GM19193 (cell line): ENCODE data around the gene MCU.

ENCODE experiments used
- POLR2A ChIP-seq: IDR thresholded peaks from 4 replicates; pipeline ENCODE4 v1.6.1; 2011; ENCODE audit not compliant: insufficient read depth, insufficient read length; ENCODE audit errors: extremely low read depth

Gene MCU

GRCh38 chr10:72702868-72703581 lies 11.1 kb downstream of the MCU start:
- no peak for TF ChIP-seq POLR2A

DNA sequence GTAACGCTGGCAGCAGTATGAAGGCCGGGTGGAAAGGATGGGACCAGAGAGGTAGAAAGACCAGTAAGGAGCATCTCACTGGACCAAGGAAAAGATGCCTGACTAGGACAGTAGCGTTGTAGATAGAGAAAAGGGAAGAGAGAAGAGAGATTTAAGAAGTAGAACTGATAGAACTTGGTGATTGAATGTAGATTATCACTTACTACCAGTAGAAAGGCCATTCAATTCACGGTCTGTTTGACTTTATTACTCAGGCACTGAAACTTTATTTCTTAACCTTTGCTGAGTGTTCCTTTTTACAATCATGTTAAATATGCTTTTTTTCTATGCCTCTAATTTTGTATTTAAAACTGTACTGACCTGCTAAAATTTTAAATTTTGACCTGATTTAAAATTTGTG lies 12.2 kb downstream of the MCU start:
- TF ChIP-seq POLR2A = no peak

- no peak for TF ChIP-seq POLR2A
Measured at GRCh38 chr10:72709041-72709440, 17.1 kb downstream of the MCU start.

GRCh38 chr10:72712136-72712535 lies 20.2 kb downstream of the MCU start:
- no peak for TF ChIP-seq POLR2A

DNA sequence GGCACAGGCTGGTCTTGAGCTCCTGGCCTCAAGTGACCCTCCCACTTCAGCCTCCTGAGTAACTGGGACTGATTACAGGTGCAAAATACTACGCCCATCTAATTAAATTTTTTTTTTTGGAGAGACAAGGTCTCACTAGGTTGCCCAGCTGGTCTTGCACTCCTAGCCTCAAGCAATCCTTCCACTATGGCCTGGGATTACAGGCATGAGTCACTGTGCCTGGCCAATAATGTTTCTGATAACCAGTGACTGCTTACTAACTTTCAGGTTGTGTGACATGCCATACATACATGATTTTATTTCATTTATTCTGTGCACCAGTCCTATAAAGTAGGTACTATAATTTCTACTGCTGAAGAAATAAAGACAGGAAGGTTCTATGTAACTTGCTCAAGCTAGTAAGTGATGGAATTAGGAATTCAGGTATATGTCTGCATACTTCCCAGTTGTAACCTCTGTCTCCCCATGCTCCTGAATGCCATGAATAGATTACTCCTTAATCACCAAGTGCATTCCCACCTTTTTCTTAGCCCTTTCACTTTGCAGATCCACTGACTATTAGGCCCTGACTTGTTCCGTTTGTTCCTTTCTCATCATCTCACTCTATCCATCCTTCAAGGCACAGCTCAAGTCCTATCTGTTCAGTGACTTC lies 28.1 kb downstream of the MCU start:
- no peak for TF ChIP-seq POLR2A

DNA sequence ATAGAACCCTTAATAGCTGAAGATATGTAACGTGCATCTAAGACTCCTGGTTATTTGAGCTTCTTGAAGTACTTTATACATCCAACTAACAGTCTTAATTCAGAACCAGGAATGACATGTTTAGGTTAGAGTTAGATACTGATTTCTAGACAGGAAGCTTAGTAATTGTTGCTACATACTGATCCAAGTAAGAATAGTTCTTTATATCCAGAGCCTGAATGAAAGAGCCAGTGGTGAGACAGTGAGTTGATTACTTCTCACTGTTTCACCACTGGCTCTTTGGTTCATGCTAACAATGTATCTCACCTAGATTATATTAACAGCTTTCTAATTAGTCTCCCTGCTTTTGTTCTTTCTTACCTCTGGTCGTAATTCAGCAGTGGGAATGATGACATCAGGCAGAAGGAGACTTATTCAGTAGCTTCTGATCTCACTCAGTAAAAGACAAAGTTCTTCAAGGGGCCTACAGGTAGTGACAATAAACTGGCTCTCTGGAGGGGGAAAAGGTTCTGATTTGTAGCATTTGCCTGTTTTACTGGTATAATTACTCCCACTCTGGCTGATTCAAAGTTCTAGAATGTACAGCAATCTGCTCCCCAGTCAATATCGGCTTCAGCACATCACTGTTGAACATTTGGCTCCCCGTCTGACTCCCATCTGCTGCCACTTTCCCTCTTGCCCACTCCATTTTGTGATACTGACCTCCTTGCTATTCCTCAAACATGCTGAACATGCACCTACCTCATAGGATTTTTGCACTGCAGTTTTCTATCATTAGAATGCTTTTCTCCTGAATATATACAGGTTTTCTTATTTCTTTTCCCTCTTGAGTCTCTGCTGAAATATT lies 29.1 kb downstream of the MCU start:
- TF ChIP-seq POLR2A = no peak

- TF ChIP-seq POLR2A = no peak
Measured at GRCh38 chr10:72727130-72727529, 35.2 kb downstream of the MCU start.

DNA sequence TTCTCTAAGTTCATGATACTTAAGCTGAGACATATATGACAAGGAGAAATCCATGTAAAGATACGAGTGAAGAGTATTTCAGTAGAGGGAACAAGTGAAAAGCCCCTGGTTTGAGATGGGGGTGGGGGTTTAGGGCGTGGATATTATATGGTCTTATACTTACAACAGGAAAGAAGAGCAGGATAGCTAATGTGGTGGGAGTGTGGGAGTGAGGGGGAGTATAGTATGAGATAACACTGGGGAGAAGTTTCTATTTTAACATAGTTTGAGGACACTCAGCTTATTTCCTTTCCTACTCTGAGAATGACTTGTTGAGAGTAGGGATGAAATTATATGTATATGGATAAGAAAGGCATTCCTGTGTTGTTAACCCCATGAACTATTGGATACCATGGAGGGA lies 36.5 kb downstream of the MCU start:
- no peak for TF ChIP-seq POLR2A

DNA sequence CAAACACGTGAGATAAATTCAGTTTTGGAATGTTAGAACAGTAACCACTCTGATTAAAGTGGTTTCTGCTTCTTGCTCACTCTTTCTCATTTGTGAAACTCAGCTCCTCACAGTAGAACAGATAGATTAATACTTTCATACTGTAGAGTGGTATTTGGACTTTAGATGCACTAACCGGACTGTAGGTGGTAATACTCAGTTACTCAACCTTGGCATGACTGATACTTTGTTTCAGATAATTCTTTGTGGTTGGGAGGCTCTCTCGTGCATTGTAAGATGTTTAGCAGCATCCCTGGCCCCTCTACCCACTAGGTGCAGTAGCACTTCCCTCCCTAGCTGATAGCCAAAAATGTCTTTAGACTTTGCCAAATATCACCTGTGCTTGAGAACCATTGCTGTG lies 37.6 kb downstream of the MCU start:
- TF ChIP-seq POLR2A = no peak

DNA sequence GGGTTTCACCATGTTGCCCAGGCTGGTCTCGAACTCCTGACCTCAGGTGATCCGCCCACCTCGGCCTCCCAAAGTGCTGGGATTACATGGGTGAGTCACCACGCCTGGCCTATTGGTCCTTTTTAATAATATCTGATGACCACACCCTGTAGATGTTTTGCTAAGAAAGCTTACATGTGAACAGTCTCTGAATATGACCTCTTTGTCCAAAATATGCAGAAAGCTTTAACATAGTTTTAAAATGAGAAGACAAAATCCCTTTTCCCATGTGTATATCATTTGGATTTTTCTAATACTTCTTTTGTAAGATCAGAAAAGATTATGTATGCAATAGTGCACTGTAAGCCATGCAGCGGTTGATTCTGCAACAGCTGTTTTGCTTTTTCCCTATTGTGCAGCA lies 38.5 kb downstream of the MCU start:
- TF ChIP-seq POLR2A = no peak

DNA sequence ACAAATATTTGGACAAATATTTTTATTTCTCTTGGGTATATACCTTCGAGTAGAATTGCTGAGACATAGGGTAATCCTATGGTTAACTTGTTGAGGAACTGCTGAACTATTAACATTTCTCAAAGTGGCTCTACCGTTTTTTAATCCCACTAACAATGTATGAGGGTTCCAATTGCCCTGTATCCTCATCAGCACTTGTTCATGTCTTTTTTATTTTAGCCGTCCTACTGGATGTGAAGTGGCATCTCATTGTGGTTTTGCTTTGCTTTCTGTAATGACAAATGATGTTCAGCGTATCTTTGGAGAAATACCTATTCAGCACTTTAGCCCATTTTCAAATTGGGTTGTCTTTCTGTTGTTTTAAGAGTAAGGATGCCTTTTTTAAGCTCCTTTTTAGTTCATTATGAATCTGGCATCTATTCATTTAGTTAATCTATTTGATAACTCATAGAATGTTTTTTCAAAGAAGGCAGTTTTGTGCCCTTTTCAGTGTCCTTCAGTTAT lies 40.0 kb downstream of the MCU start:
- no peak for TF ChIP-seq POLR2A

DNA sequence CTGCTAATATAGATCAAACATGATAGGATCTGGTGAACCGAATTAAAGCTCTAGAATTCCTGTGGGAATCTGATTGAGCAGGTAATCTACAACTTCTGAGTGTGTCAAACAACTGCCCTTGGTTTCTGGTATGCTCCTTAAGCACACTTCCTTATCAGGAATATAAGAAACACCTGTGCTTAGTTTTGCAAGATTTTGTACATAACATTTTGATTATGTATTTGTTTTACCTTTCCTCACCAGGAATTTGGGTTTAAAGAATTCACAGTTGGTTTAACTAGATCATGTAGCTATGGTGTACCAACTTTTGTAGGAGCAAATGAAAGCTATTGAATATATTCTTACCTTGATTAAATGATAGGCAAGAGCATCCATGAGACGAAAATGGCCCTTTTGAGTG lies 40.6 kb downstream of the MCU start:
- TF ChIP-seq POLR2A = no peak

DNA sequence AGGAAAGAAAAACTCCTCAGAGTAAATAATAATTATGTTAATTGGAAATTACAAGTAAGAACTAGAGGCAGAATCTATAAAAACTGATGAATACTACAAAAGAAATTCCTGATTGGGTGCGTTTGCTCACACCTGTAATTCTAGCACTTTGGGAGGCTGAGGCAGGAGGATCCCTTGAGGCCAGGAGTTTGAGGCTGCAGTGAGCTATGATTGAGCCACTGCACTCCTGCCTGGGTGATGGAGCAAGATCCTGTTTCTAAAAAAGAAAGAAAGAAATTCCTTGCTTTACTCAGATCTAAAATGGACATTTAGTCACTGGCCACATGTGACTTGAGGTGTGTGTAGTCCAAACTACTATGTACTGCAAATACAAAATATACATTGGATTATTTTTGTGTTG lies 42.0 kb downstream of the MCU start:
- no peak for TF ChIP-seq POLR2A

- no peak for TF ChIP-seq POLR2A
Measured at GRCh38 chr10:72735288-72735936, 43.5 kb downstream of the MCU start.
